ENCODE measurements around the gene MAEL.

MAEL gene

GRCh38 chr1:166988974-166989515, at the start of gene MAEL:
MAEL (plus strand) TSS chr1:166989280; CDS start chr1:166989353, 73 bp downstream.
- no peaks in the 10 kb centered on the region for H3K27me3 ChIP-seq (ENCODE audit: control insufficient read depth, insufficient read depth, low read length)
- no peak within 1 kb of the TSS for H3K4me3 ChIP-seq (ENCODE audit: low read length)
- H3K4me1 ChIP-seq (ENCODE audit: control insufficient read depth, low read depth, low read length) = no peaks in the 10 kb centered on the region
- no peaks in the 10 kb centered on the region for H3K36me3 ChIP-seq (ENCODE audit: control insufficient read depth, low read depth, low read length)
- H3K9me3 ChIP-seq (ENCODE audit: control insufficient read depth, low read depth, low read length) = no peaks in the 10 kb centered on the region
- no peak within 1 kb of the TSS for H3K27ac ChIP-seq (ENCODE audit: low read length)
- H3K9ac ChIP-seq (ENCODE audit: low read length) = no peak within 1 kb of the TSS

DNA sequence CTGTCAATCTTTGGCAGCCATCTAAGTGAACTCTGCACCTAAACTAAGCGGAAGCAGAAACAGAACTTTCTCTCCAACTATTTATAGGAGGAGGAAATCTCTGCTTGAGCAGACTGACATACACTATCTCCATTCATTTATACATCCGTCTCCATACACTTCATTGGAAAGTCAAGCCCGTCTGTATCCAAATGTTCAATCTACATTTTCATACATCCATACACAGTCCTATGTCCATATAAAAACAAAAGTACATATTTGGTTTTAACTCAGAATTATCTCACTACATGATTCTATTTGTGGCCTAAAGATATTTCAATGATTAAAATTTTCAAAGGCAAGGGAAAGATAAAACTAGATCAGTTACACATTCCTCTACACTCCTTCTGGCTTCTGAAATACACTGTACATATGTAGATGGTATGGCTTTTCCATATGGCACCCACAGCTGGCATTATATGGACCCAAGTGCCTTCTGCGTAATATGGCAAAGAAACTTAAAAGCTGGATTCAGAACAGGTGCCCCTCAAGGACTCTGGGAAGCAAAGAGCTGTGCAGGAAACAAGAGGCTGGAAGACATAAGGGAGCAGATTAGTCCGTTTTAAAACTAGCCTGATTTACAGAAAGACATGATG, 49.2 kb upstream of the MAEL start:
- no peaks in the 10 kb centered on the region for H3K27me3 ChIP-seq (ENCODE audit: control insufficient read depth, insufficient read depth, low read length)
- H3K27ac ChIP-seq (ENCODE audit: low read length) = no peak overlapping the region
- no peak overlapping the region for H3K9ac ChIP-seq (ENCODE audit: low read length)
- no peaks in the 10 kb centered on the region for H3K4me1 ChIP-seq (ENCODE audit: control insufficient read depth, low read depth, low read length)
- H3K36me3 ChIP-seq (ENCODE audit: control insufficient read depth, low read depth, low read length) = no peaks in the 10 kb centered on the region
- H3K9me3 ChIP-seq (ENCODE audit: control insufficient read depth, low read depth, low read length) = no peaks in the 10 kb centered on the region
- H3K4me3 ChIP-seq (ENCODE audit: low read length) = no peak overlapping the region

DNA sequence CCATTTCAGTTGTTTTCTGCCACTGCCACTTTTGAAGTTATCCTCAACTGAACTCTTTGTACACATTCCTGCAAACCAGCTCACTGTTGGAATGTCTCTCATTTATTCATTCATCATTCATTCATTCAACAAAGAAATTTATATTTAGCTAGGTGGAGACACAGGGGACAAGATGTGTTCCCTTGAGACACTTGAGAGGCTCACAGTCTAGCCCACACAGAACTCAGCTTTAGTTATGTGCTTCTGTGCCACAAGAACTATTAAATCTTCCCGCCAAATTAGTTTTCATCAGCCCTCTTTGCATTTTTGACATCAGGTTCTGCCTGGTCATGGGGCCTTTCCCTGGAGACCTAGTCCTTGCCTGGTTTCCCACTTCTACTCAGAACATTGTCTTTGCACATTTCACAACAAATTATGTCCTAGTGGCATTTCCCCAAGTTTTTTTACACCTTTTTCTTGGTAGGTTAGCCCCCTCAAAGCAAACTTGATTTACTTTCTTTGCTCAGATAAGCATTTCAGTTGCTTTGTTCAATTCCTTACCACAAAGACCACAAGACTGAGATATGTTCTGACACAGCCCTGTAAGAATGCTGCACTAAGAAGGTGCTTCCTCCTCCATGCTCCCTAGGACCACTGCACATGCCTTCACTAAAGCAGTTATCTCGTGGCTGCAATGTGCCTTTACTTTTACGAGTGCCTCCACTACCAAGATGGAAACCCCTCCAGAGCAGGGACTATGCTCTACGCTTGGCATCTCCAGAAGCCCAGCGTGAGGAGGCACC, 44.7 kb upstream of the MAEL start:
- H3K9me3 ChIP-seq (ENCODE audit: control insufficient read depth, low read depth, low read length) = no peaks in the 10 kb centered on the region
- no peak overlapping the region for H3K4me3 ChIP-seq (ENCODE audit: low read length)
- H3K4me1 ChIP-seq (ENCODE audit: control insufficient read depth, low read depth, low read length) = peaks cover 11% of the 10 kb centered on the region
- no peak overlapping the region for H3K9ac ChIP-seq (ENCODE audit: low read length)
- no peaks in the 10 kb centered on the region for H3K36me3 ChIP-seq (ENCODE audit: control insufficient read depth, low read depth, low read length)
- H3K27ac ChIP-seq (ENCODE audit: low read length) = no peak overlapping the region
- H3K27me3 ChIP-seq (ENCODE audit: control insufficient read depth, insufficient read depth, low read length) = peaks cover 35% of the 10 kb centered on the region

- no peaks in the 10 kb centered on the region for H3K9me3 ChIP-seq (ENCODE audit: control insufficient read depth, low read depth, low read length)
- H3K36me3 ChIP-seq (ENCODE audit: control insufficient read depth, low read depth, low read length) = no peaks in the 10 kb centered on the region
- peaks cover 40% of the 10 kb centered on the region for H3K4me1 ChIP-seq (ENCODE audit: control insufficient read depth, low read depth, low read length)
- no peak overlapping the region for H3K27ac ChIP-seq (ENCODE audit: low read length)
- H3K9ac ChIP-seq (ENCODE audit: low read length) = no peak overlapping the region
- peak overlapping the region; percentile 58 for H3K4me3 ChIP-seq (ENCODE audit: low read length)
- H3K27me3 ChIP-seq (ENCODE audit: control insufficient read depth, insufficient read depth, low read length) = peaks cover 38% of the 10 kb centered on the region
Observed at GRCh38 chr1:166947398-166948043, 41.6 kb upstream of the MAEL start.

GRCh38 chr1:166948856-166949350, 40.2 kb upstream of the MAEL start:
- H3K27me3 ChIP-seq (ENCODE audit: control insufficient read depth, insufficient read depth, low read length) = peaks cover 38% of the 10 kb centered on the region

GRCh38 chr1:166950156-166950555, 38.9 kb upstream of the MAEL start:
- H3K9me3 ChIP-seq (ENCODE audit: control insufficient read depth, low read depth, low read length) = no peaks in the 10 kb centered on the region
- no peak overlapping the region for H3K27ac ChIP-seq (ENCODE audit: low read length)
- H3K36me3 ChIP-seq (ENCODE audit: control insufficient read depth, low read depth, low read length) = no peaks in the 10 kb centered on the region
- H3K27me3 ChIP-seq (ENCODE audit: control insufficient read depth, insufficient read depth, low read length) = peaks cover 38% of the 10 kb centered on the region
- peaks cover 46% of the 10 kb centered on the region for H3K4me1 ChIP-seq (ENCODE audit: control insufficient read depth, low read depth, low read length)
- no peak overlapping the region for H3K4me3 ChIP-seq (ENCODE audit: low read length)
- H3K9ac ChIP-seq (ENCODE audit: low read length) = no peak overlapping the region

More at GRCh38 chr1:166948856-166949350, 40.2 kb upstream of the MAEL start:
- peaks cover 46% of the 10 kb centered on the region for H3K4me1 ChIP-seq (ENCODE audit: control insufficient read depth, low read depth, low read length)
- H3K9me3 ChIP-seq (ENCODE audit: control insufficient read depth, low read depth, low read length) = no peaks in the 10 kb centered on the region
- no peak overlapping the region for H3K4me3 ChIP-seq (ENCODE audit: low read length)
- no peaks in the 10 kb centered on the region for H3K36me3 ChIP-seq (ENCODE audit: control insufficient read depth, low read depth, low read length)
- no peak overlapping the region for H3K27ac ChIP-seq (ENCODE audit: low read length)
- no peak overlapping the region for H3K9ac ChIP-seq (ENCODE audit: low read length)

DNA sequence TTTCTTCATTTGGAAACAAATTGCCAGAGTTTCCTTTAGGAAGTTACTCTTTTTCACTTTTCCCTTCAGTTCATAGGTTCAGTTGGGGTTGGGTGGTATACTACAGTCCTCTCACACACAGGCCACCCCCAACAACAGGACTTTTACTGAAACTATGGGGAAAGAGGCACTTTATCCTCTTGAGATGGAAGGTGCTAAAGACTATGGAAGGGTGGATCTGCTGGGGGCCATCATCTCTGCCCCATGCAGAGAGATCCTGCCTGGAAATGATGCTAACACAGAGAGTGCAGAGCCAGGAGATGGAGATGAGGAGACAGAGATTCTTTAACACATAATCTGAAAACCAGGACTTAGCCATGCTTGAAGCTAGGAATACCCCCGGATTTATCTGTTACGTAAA, 38.0 kb upstream of the MAEL start:
- H3K4me1 ChIP-seq (ENCODE audit: control insufficient read depth, low read depth, low read length) = peaks cover 46% of the 10 kb centered on the region
- no peak overlapping the region for H3K4me3 ChIP-seq (ENCODE audit: low read length)
- H3K9me3 ChIP-seq (ENCODE audit: control insufficient read depth, low read depth, low read length) = no peaks in the 10 kb centered on the region
- H3K27ac ChIP-seq (ENCODE audit: low read length) = no peak overlapping the region
- peaks cover 33% of the 10 kb centered on the region for H3K27me3 ChIP-seq (ENCODE audit: control insufficient read depth, insufficient read depth, low read length)
- H3K36me3 ChIP-seq (ENCODE audit: control insufficient read depth, low read depth, low read length) = no peaks in the 10 kb centered on the region
- no peak overlapping the region for H3K9ac ChIP-seq (ENCODE audit: low read length)

DNA sequence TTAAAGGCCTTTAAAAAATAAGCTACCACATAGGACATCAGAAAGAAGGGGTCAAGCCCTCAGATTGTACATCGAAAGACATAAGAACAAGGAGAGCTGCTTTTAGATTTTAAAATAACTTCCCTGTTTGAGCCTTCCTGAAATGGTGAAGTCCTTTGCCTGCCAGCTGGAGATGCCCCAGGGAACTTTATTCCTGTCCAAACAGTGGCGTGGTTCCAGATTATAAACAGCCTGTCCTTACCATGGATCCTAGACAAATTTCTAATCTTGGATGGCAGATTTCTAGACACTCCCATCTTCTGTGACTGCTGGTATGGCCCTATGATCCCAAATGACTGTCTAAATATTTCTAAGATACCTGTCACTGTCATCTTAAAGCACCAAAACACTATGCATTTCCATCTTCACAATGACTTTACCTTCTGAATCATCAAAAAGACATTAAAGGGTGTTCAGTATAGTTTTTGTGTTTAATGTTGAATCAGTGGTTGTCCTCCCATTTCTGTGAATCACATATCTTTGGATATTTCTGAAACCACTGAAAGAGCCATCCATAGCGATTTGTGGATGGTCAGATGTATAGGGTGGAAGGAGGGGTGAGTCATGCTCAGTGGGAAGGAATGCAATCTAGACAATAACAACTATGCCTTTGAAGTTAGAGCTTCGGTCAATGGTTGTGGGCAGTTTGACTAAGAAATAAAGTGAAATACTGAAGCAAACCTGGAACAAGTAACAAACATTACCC, 36.9 kb upstream of the MAEL start:
- H3K9me3 ChIP-seq (ENCODE audit: control insufficient read depth, low read depth, low read length) = no peaks in the 10 kb centered on the region

GRCh38 chr1:166953491-166953890, 35.6 kb upstream of the MAEL start:
- H3K9ac ChIP-seq (ENCODE audit: low read length) = no peak overlapping the region
- H3K27ac ChIP-seq (ENCODE audit: low read length) = no peak overlapping the region
- no peaks in the 10 kb centered on the region for H3K36me3 ChIP-seq (ENCODE audit: control insufficient read depth, low read depth, low read length)
- peaks cover 39% of the 10 kb centered on the region for H3K4me1 ChIP-seq (ENCODE audit: control insufficient read depth, low read depth, low read length)
- peaks cover 9% of the 10 kb centered on the region for H3K27me3 ChIP-seq (ENCODE audit: control insufficient read depth, insufficient read depth, low read length)
- no peaks in the 10 kb centered on the region for H3K9me3 ChIP-seq (ENCODE audit: control insufficient read depth, low read depth, low read length)
- no peak overlapping the region for H3K4me3 ChIP-seq (ENCODE audit: low read length)

More for the DNA sequence above, 36.9 kb upstream of the MAEL start:
- H3K9ac ChIP-seq (ENCODE audit: low read length) = no peak overlapping the region
- H3K27me3 ChIP-seq (ENCODE audit: control insufficient read depth, insufficient read depth, low read length) = peaks cover 23% of the 10 kb centered on the region
- H3K4me3 ChIP-seq (ENCODE audit: low read length) = peak overlapping the region; percentile 28
- no peaks in the 10 kb centered on the region for H3K36me3 ChIP-seq (ENCODE audit: control insufficient read depth, low read depth, low read length)
- H3K27ac ChIP-seq (ENCODE audit: low read length) = no peak overlapping the region
- H3K4me1 ChIP-seq (ENCODE audit: control insufficient read depth, low read depth, low read length) = peaks cover 46% of the 10 kb centered on the region

- Histone ChIP-seq H3K9ac (ENCODE audit: low read length) (no peak overlapping the region), H3K27ac (ENCODE audit: low read length) (no peak overlapping the region)
Observed at GRCh38 chr1:166956057-166956850, 32.8 kb upstream of the MAEL start.

More at GRCh38 chr1:166956057-166956850, 32.8 kb upstream of the MAEL start:
- H3K9me3 ChIP-seq (ENCODE audit: control insufficient read depth, low read depth, low read length) = no peaks in the 10 kb centered on the region
- H3K27me3 ChIP-seq (ENCODE audit: control insufficient read depth, insufficient read depth, low read length) = no peaks in the 10 kb centered on the region
- H3K4me1 ChIP-seq (ENCODE audit: control insufficient read depth, low read depth, low read length) = peaks cover 17% of the 10 kb centered on the region
- H3K36me3 ChIP-seq (ENCODE audit: control insufficient read depth, low read depth, low read length) = no peaks in the 10 kb centered on the region
- no peak overlapping the region for H3K4me3 ChIP-seq (ENCODE audit: low read length)
